EH (cell line): ENCODE measurements around the gene ARHGAP4.

Source experiments
- DNase-seq: peaks from one replicate; pipeline ENCODE4 v3.0.0-alpha.2; 2015; ENCODE audit warnings: low read depth

Gene ARHGAP4

GRCh38 chrX:153880440-153880815 is 45.6 kb downstream of the ARHGAP4 start:
- DNase-seq = no peak

DNA sequence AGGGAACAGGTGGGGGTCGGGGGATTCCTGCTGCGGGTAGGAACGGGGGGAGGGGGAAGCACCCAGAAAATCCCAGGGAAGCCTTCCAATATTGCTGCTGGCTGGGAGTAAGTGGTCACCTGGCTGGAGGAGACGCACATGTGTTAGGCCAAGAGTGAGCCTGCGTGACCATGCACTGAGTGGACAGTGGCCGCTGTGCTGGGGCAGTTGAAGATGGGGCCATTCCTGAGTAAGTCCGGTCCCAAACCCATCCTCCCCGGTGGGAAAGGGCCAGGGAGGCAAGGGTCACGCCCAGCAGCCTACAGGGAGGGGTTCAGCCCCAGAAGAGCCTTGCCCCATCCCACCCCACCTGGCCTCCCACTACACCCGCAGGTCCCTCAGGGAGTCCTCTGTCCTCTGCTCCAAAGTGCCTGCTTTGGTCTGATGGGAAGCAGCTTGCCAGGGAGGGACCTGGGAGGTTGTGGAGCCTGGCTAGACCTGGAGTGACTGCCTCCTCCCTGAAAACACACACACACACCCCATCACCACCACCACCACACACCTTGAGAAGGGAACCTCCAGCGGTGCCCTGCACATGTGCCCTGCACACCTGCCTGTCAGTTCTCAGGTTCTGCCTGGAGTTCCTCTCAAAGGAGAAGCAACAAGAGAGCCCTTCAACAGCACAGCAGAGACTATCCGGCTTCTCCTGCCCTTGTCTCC is 46.2 kb downstream of the ARHGAP4 start:
- DNase-seq = no peak

DNA sequence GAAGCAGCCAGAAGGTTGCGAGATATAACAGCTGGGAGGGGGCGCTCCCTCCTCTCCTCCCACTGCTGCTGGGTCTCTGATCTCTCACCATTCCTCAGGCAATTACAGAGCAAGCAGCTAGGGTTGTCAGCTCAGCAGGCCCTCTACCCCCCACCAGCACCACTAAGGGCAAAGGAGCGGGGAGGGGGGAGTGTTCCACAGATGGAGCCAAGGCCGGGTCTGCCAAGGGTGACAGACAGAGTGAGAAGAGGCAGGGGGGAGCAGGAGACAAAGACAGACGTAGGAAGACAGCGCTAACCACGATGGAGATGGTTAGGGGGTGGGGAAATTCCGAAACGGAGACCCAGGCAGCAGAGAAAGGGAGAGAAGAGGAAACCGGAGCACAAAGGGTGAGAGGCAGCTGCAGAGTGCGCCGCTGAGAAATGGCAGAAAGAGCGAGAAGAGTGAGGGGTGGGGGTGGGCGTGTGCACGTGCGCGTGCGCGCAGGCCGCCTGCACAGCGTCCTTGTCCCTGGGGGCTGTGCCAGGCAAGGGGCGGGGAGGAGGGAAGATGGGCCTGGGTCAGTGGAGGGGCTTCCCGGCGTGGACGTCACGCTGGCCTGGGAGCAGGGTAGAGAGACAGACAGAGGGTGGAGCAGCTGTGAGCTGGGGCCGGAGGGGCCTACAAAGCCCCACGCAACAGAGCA is 47.0 kb downstream of the ARHGAP4 start:
- DNase-seq = no peak

GRCh38 chrX:153878345-153878744 is 47.7 kb downstream of the ARHGAP4 start:
- DNase-seq = no peak

GRCh38 chrX:153877571-153878261 is 48.3 kb downstream of the ARHGAP4 start:
- no peak for DNase-seq

GRCh38 chrX:153876112-153876491 is 50.0 kb downstream of the ARHGAP4 start:
- no peak for DNase-seq

DNA sequence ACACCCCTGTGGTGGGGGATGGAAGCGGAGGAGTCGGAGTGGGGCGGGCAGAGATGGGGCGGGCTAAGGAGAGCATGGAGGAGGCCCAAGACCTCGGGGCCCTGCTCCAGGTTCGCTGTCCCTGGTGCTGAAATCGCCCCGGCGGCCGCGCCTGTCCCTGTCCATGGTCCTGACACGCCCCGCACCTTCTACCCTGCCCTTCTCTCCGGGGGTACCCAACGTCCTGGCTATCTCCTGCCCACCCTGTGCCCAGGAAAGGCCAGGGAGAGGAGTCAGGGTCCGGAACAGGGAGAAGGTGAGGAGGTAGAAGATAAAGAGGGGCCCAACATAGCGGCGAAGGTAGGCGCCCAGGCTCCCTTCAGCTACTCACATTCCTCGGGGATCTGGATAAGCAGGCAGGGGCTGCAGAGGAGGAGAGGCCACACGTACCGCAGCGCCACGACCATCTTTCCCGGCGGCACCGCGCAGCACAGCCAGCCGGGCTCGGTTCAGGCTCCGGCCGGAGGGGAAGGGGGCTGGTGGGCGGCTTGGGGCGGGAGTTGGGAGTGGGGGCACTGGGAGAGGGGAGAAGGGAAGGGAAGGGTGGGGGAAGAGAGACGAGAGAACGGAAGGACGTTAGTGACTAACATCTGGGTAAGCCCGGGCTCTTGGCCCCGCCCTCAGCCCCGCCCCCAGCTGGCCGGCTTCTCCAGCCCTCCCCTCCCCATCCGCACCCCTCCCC is 50.5 kb downstream of the ARHGAP4 start:
- DNase-seq = peak; percentile 47

DNA sequence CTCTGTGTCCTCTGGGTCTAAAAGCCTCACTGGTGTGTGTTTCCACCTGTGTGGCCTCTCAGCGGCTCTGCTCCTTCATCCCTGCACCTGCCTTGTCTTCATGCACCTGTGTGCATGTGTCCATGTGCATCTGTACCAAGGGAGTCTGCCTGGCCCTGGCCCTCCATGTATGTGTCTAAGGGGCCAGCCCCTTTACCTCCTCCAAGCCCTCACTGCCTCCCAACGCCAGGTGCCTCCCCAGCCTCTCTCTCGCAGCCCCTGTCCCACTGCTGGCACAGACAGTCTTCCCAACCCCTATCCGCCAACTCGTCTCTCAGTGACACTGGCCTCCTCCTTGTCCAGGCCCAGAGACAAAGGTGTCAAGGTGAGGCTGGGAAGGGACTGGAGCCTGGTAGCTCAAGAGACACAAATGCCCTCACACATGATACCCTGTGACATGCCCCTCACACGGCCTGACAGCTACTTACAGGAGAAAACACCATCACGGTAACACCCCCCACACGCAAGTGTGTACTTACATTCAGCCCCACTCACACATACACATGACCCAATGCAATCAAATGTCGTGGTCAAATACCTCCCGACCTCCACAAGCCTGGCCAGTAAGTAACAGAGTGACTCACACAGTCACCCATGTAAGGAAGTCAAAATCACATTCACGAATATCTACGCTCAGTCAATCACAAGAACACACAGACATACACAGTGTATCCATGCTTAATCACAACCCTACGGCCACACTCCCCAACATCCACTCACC is 51.5 kb downstream of the ARHGAP4 start:
- peak; percentile 13 for DNase-seq

DNA sequence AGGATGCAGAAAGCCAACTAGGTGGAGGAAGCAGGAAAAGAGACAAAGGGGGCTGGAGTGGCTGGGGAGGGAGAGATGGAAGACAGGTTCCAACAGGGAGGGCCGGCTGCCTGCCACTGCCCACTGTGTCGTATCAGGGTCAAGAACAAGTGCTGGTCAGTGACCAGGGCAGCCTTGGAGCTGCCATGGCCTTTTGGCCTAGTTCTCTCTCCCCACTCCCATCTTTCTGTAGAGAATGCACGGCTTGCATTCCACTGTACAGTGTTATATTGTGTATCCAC is 52.0 kb downstream of the ARHGAP4 start:
- no peak for DNase-seq

DNA sequence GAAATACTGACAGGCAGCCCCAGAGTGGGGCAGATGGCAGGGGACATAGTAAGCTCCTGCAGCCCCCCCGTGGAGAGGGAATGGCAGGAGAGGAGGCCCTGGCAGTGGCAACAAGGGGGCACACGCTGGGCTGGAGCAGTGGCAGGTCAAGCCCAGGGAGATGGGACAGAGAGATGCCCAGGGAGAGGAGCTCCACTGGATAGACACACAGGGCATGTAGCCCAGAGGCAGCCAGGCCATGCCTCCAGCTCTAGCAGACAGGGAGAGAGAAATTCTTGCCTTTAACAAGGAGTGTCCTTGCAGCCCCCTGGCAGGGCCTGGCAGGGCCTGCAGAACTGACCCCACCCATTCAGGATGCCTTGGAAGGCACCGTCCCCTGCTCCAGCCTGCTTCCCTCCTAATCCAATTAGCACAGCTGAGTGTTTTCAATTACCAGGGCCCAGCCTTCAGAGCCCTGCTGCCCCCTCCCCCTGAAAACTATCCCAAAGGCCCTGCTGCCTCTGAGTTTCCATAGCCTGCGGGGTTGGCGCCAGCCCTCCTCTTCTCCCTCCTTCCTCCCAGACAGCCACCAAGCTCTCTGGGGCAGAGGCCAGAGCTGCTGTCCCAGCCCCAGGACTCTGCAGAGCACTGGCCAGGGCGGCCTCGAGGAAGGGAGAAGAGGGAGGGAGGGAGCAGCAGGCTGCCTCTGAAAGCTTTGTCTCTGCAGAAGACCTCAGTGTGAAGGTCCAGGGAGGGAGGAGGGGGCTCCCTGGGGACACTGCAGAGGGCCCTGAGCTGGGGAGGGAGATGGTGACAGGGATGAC is 52.6 kb downstream of the ARHGAP4 start:
- no peak for DNase-seq

DNA sequence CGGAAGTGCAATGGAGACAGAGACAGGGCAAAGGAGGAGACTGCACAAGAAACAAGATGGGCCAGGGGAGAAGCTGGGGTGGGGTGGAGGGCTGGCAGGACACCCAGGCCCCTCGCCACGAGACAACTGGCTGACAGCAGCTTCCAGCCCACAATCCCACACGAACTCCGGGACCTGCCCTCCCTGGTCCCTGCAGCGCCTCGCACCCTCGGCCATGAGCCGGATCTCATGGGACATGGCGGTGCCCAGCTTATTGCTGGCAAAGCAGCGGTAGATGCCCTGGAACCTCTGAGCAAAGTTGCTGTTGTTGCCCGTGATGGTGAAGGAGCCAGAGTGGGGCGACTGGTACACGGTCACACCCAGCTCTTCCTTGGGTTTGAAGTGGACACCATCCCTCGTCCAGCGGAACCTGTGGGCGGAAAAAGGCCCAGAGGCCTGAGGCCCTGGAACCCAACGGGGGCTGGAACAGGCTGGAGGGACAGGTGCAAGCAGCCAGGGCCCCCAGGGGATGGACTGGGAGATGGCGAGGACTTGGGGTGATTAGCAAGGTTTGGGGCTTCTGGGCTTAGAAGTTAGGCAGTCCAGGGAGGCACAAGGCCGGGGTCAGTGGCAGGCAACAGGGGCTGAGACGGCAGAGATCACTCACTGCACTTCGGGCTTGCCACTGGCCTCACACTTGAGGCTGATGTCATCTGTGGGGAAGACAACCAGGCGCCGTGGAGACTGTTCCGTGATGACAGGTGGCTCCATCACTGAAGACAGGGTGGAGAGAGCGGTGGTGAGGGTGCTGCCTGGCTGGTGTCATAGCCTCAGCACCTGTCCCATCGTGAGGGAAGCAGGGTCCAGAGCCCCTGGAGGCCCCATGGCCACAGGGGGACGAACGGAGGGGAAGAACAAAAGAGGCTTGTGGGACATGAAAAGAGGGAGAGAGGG is 53.9 kb downstream of the ARHGAP4 start:
- no peak for DNase-seq

- DNase-seq = no peak
These were observed 54.6 kb downstream of the ARHGAP4 start for GRCh38 chrX:153871451-153871850.

- no peak for DNase-seq
These were observed 55.2 kb downstream of the ARHGAP4 start for GRCh38 chrX:153870791-153871360.

DNA sequence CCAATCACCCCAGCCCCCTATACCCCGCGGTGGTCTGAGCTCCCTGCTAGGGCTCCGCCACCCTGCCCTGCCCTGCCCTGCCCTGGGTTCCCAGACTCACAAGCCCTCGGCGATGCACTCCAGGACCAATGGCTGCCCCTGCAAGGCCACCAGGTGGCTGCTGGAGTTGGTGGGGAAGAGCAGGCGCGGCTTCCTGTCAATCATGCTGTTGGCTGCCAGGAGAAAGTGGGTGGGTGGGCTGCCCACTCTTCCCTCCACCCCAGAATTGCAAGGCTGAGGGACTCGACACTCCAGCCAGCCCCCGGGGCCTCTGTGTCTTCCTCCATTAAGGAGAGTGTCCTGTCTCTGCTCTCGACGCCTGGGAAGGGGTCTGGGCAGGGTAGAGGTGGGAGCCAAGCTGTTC is 55.8 kb downstream of the ARHGAP4 start:
- DNase-seq = no peak

DNA sequence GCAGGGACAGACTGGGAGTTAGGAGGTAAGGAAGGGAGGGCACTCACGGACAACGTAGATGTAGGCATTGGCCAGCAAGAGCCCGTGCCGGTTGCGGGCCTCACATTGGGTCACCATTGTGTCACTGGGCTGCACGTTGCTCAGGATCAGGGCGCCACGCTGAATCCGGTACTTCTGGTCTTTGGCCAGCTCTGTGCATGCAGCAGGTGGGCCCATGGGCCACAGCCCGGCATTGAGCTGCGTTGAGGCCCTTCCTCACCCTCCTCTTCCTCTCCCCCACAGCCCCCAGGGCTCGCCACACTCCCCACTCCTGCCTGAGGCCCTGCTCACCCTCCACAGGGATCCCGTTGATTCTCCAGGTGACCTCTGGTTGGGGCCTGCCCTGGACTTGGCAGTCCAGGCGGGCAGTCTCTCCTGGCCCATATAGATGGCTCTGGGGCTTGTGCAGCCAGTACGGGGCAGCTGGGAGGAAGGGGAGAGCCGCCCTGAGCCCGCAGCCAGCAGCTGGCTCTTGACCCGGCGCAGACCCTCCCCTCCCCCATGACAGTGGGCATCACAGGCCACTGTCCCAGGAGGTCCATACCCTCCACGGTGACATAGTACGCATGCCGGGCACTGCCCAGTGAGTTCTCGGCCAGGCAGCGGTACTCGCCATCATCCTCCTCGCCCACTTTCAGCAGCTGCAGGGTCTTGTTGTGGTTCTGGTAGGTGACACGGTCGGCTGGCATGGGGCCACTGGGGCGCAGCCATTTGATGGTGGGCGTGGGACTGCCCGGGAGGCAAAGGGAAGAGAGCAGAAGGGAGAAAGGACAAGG is 56.4 kb downstream of the ARHGAP4 start:
- no peak for DNase-seq

GRCh38 chrX:153868576-153869472 is 57.2 kb downstream of the ARHGAP4 start:
- no peak for DNase-seq

GRCh38 chrX:153867671-153868070 is 58.4 kb downstream of the ARHGAP4 start:
- DNase-seq = no peak

- DNase-seq = no peak
These were observed 58.9 kb downstream of the ARHGAP4 start for GRCh38 chrX:153867139-153867538.
